VCaP (cell line): ENCODE results near the gene MT1H.
"Not testable (repeated sequence)": the region's sequence is repeated elsewhere in the genome, so short reads cannot be mapped to it uniquely, and the experiment has no call there.

Experiments
- H3K27ac ChIP-seq: fragments of 450-650 bp; 2 replicates; pipeline ENCODE4 v1.5.1; 2017
- TF ChIP-seq, protein P1 (sequence below): fragments of 450-650 bp; conservative IDR thresholded peaks from 2 replicates; pipeline ENCODE4 v1.5.1; 2017; ENCODE audit warnings: mild to moderate bottlenecking, moderate library complexity

The MT1H gene

DNA sequence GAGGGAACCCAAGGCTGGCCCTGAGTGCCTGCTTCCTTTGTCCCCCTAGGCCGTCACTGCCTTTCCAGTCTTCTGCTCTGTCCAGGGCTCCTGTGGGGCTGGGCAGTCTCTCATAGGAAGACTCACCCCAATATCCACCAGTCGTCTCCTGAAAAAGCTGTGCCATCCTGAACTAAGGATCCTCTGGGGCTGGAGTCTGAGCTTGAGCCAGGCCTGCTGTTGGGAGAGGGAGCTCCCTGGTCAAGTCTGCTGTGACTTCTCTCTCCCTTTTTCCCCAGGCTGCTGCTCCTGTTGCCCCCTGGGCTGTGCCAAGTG, 963 bp downstream of the MT1H start:
- no peak overlapping the region for H3K27ac ChIP-seq
- TF ChIP-seq, protein P1, sequence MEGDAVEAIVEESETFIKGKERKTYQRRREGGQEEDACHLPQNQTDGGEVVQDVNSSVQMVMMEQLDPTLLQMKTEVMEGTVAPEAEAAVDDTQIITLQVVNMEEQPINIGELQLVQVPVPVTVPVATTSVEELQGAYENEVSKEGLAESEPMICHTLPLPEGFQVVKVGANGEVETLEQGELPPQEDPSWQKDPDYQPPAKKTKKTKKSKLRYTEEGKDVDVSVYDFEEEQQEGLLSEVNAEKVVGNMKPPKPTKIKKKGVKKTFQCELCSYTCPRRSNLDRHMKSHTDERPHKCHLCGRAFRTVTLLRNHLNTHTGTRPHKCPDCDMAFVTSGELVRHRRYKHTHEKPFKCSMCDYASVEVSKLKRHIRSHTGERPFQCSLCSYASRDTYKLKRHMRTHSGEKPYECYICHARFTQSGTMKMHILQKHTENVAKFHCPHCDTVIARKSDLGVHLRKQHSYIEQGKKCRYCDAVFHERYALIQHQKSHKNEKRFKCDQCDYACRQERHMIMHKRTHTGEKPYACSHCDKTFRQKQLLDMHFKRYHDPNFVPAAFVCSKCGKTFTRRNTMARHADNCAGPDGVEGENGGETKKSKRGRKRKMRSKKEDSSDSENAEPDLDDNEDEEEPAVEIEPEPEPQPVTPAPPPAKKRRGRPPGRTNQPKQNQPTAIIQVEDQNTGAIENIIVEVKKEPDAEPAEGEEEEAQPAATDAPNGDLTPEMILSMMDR = no peak

DNA sequence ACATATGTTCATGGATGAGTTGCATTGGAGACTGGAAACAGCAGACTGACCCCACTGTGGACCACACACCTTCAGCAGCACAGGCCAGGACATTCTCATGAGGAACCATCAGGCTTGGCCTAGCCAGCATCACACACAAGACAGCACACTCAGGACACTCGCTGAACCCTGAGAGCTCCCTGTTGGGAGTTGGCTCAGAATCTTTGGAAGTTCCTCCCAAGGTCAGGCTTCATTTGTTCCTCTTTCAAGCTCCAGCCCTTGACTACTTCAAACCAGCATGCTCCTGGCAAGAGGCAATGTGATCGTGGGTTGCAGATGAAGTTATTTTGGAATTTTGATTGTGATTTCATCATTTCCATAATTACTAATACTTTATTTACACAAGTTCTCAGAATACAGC, 2.1 kb downstream of the MT1H start:
- H3K27ac ChIP-seq = not testable (repeated sequence)

DNA sequence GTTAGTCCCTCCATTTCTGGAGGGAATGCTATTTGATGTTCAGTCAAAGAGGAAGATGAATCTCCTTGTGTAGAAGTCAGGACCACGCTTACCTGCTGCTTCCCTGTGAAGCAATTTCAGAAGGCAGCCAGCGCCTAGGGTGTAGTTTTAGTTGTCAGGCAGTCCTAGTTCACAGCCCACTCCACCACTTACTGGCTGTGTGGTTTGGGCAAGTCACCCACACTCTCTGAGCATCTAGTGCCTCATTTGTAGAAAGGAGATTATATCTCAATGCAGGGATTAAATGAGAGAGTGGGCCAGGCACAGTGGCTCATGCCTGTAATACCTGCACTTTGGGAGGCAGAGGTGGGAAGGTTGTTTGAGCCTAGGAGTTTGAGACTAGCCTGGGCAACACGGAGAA, 2.6 kb downstream of the MT1H start:
- H3K27ac ChIP-seq = not testable (repeated sequence)

DNA sequence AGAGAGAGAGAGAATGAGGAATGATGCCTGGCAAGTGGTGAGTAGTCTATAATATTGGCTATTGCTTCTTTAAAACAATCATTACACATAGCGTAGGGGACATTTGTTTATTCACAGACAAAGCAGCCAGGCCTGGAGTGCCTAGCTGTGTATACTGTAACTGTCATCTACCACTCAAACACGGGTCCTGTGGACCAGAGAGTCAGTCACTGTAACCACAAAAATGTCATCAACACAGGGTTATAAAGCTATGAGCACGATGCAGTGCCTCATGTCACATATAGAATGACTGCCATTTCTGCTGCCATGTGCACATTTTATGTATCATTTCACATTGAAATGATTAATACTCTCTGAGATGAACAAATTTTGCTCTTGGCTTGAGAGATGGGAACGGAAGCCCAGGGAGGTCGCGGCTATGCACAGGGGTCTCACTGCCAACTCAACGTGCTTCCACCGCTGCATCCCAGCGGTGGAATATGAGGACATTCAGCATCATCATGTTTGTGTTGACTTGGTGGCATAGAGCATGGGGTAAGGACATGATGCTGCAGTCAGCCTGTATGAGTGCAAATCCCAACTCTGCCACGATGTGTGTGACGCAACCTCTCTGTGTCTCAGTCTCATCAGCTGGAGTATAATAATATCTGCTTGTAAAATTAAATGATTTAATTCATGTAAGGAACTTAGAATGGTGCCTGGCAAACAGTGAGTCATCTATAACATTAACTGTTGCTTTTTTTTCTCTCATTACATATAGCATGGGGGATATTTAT, 3.3 kb downstream of the MT1H start:
- no peak overlapping the region for H3K27ac ChIP-seq

DNA sequence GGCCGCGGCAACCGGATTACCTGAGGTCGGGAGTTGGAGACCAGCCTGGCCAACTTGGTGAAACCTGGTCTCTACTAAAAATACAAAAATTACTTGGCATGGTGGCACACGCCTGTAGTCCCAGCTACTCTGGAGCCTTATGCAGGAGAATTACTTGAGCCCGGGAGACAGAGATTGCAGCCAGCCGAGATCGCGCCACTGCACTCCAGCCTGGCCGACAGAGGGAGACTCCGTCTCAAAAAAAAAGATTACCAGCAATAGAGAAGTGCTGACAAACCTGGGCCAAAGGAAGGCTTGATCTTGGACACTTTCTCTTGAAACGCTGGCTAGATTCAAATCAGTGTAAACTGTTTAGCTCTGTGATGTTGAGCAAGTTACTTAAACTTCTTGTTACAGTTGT, 4.3 kb downstream of the MT1H start:
- H3K27ac ChIP-seq = no peak overlapping the region
- TF ChIP-seq, protein P1 = peak; percentile 69

More for the DNA sequence above, 3.3 kb downstream of the MT1H start:
- TF ChIP-seq, protein P1 = no peak

DNA sequence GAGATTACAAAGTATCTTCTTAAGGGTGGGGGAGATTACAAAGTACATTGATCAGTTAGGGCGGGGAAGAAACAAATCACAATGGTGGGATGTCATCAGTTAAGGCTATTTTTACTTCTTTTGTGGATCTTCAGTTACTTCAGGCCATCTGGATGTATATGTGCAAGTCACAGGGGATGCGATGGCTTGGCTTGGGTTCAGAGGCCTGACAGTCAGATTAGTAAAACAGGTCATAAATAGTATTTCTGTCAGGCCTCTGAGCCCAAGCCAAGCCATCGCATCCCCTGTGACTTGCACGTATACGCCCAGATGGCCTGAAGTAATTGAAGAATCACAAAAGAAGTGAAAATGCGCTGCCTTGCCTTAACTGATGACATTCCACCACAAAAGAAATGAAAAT, 5.0 kb downstream of the MT1H start:
- H3K27ac ChIP-seq = not testable (repeated sequence)

DNA sequence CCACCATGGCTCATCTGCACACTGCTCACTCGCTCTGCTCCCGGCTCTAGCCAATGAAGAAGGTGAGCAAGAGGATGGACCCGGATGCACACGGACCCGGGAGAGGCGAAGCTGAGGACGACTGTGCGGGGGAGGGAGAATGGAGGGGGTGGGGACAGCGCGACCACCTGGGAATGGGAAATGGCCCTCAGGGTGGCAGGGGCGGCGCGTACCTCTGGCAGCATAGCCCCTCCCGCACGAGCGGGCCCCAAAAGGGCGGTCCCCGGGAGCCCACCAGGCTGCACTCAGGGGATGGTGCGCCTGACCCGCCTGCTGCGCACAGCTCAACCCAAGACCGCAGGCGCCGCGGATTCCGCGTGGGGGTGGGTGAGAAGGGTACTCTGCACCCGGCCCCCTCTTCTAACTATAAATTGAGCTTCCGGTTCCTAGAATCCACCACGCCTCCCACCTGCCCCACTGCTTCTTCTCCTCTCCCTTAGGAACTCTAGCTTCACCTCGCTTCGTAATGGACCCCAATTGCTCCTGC, 6.1 kb downstream of the MT1H start:
- TF ChIP-seq, protein P1 = no peak
- no peak overlapping the region for H3K27ac ChIP-seq

DNA sequence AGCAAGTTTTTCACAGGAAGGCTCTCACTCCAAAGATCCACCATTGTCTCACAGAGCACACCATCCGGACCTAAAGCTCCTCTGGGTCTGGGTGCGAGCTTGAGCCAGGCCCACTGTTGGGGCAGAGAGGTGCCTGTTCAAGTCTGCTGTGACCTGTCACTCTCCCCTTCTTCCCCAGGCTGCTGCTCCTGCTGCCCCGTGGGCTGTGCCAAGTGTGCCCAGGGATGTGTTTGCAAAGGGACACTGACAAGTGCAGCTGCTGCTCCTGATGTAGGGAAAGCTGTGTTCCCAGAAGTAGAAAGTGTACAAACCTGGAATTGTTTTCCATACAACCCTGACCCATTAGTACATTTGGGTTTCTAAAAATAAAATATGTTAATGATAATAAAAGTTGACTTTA, 7.9 kb downstream of the MT1H start:
- TF ChIP-seq, protein P1 = no peak
- no peak overlapping the region for H3K27ac ChIP-seq

DNA sequence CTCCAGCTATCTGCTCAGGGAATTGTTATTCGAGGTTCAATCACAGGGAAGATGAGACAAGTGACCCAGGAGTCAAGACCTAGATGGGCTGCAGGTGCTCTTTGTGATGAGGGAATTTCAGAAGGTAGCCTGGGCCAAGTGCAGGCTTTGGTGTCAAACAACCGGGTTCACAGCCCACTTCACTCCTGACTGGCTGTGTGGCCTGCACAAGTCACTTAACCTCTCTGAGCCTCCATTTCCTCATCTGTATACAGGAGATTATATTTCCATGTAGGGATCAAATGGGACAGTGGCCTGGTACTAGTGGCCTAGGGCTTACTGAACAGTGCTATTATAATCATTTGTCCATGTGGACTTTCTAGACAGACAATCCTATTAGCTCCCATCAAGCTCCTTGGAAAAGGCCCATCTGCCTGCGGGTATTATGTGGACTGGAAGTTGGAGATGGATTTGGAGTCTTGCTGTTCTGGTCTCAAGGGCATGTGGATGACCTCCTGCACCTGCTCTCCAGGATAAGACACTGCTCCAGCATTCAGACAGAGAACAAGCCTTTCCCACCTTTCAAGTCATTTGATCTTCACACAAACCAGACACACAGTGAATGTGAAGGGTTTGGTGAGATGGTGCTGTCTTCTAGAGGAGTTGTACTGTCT, 9.6 kb downstream of the MT1H start:
- TF ChIP-seq, protein P1 = no peak

More for the DNA sequence above, 9.6 kb downstream of the MT1H start:
- H3K27ac ChIP-seq = no peak overlapping the region
